HEK293 (cell line): ENCODE measurements around the gene ART5.

ENCODE experiments used
- CTCF ChIA-PET: fragments of 350-600 bp; formaldehyde crosslinking; extraction: SDS; loops from one replicate; lab custom pipeline; 2021; ENCODE audit warnings: antibody characterized with exemption; lab: Yijun Ruan, JAX
- POLR2A ChIA-PET: fragments of 300-600 bp; formaldehyde crosslinking; extraction: SDS; loops from one replicate; lab custom pipeline; 2020; ENCODE audit warnings: antibody characterized with exemption, inconsistent platforms; lab: Yijun Ruan, JAX
- H3K27ac ChIP-seq: fragments of 200-500 bp; sonication (Bioruptor generic); 2 replicates; pipeline ENCODE4 v1.5.1; 2014; ENCODE audit warnings: low read depth, low read length, control low read depth, inconsistent platforms; ENCODE audit errors: extremely low read depth
- H3K36me3 ChIP-seq, 2 experiments: fragments of 200-500 bp in 1 of 2; sonication (Bioruptor generic) in 1 of 2; 1 replicate in 1 of 2; 2 replicates in 1 of 2; pipeline ENCODE4 v1.5.1; 2014 to 2017; ENCODE audit warnings: inconsistent platforms in 2 of 2, low read length in 2 of 2; ENCODE audit not compliant: control insufficient read depth in 2 of 2, insufficient read depth in 1 of 2
- H3K4me1 ChIP-seq: fragments of 200-500 bp; sonication (Bioruptor generic); 2 replicates; pipeline ENCODE4 v1.5.1; 2014; ENCODE audit warnings: mild to moderate bottlenecking, low read length, inconsistent platforms; ENCODE audit not compliant: control insufficient read depth, insufficient read depth
- H3K4me3 ChIP-seq: 2 replicates; pipeline ENCODE4 v1.5.1; 2011; ENCODE audit warnings: low read depth, mild to moderate bottlenecking, control low read depth, low read length, moderate library complexity
- H3K9me3 ChIP-seq: fragments of 200-500 bp; sonication (Bioruptor generic); 2 replicates; pipeline ENCODE4 v1.5.1; 2014; ENCODE audit warnings: low read depth, low read length, inconsistent platforms; ENCODE audit not compliant: control insufficient read depth, insufficient read depth
- BCL6B ChIP-seq: fragments of 450-650 bp; formaldehyde crosslinking; IDR thresholded peaks from 2 replicates; pipeline ENCODE4 v1.5.1; 2017; ENCODE audit warnings: missing biosample characterization, missing genetic modification characterization
- HOXC10 ChIP-seq: sonication (generic); formaldehyde crosslinking; IDR thresholded peaks from 2 replicates; pipeline ENCODE4 v1.8.1; 2023; ENCODE audit warnings: mild to moderate bottlenecking, missing genetic modification reagents
- KLF1 ChIP-seq: fragments of 450-650 bp; formaldehyde crosslinking; IDR thresholded peaks from 2 replicates; pipeline ENCODE4 v1.5.1; 2016; ENCODE audit warnings: missing biosample characterization, missing genetic modification characterization
- OSR2 ChIP-seq: fragments of 450-650 bp; formaldehyde crosslinking; IDR thresholded peaks from 2 replicates; pipeline ENCODE4 v1.5.1; 2016; ENCODE audit warnings: missing biosample characterization, missing genetic modification characterization
- PRDM4 ChIP-seq: fragments of 450-650 bp; formaldehyde crosslinking; IDR thresholded peaks from 2 replicates; pipeline ENCODE4 v1.5.1; 2017; ENCODE audit warnings: missing biosample characterization, missing genetic modification characterization
- REPIN1 ChIP-seq: fragments of 450-650 bp; formaldehyde crosslinking; IDR thresholded peaks from 2 replicates; pipeline ENCODE4 v1.5.1; 2017; ENCODE audit warnings: missing biosample characterization, missing genetic modification characterization, low read depth
- ZNF138 ChIP-seq: fragments of 450-650 bp; formaldehyde crosslinking; IDR thresholded peaks from 2 replicates; pipeline ENCODE4 v1.5.1; 2016; ENCODE audit warnings: missing biosample characterization, missing genetic modification characterization, borderline replicate concordance
- ZNF19 ChIP-seq: fragments of 450-650 bp; formaldehyde crosslinking; IDR thresholded peaks from 2 replicates; pipeline ENCODE4; 2016; ENCODE audit warnings: missing biosample characterization, missing genetic modification characterization, low read depth
- ZNF221 ChIP-seq: fragments of 450-650 bp; formaldehyde crosslinking; IDR thresholded peaks from 2 replicates; pipeline ENCODE4 v1.5.1; 2017; ENCODE audit warnings: missing biosample characterization, missing genetic modification characterization, borderline replicate concordance
- ZNF280C ChIP-seq: fragments of 450-650 bp; formaldehyde crosslinking; IDR thresholded peaks from 2 replicates; pipeline ENCODE4 v1.5.1; 2016; ENCODE audit warnings: missing biosample characterization, missing genetic modification characterization
- ZNF302 ChIP-seq: fragments of 450-650 bp; formaldehyde crosslinking; IDR thresholded peaks from 2 replicates; pipeline ENCODE4 v1.5.1; 2016; ENCODE audit warnings: missing biosample characterization, missing genetic modification characterization, low read depth
- ZNF324 ChIP-seq: fragments of 450-650 bp; formaldehyde crosslinking; IDR thresholded peaks from 2 replicates; pipeline ENCODE4 v1.5.1; 2016; ENCODE audit warnings: missing biosample characterization, missing genetic modification characterization
- ZNF514 ChIP-seq: fragments of 450-650 bp; formaldehyde crosslinking; IDR thresholded peaks from 2 replicates; pipeline ENCODE4 v1.5.1; 2016; ENCODE audit warnings: missing biosample characterization, missing genetic modification characterization
- ZNF529 ChIP-seq: fragments of 450-650 bp; formaldehyde crosslinking; IDR thresholded peaks from 2 replicates; pipeline ENCODE4 v1.5.1; 2017; ENCODE audit warnings: missing genetic modification characterization, missing biosample characterization; ENCODE audit not compliant: insufficient replicate concordance
- ZNF549 ChIP-seq: fragments of 450-650 bp; IDR thresholded peaks from 2 replicates; pipeline ENCODE4 v1.5.1; 2018; ENCODE audit warnings: missing biosample characterization, missing genetic modification characterization, mild to moderate bottlenecking, inconsistent platforms, moderate library complexity
- ZNF610 ChIP-seq: fragments of 450-650 bp; formaldehyde crosslinking; IDR thresholded peaks from 2 replicates; pipeline ENCODE4 v1.5.1; 2016; ENCODE audit warnings: missing biosample characterization, missing genetic modification characterization, borderline replicate concordance
- ZNF791 ChIP-seq: fragments of 450-650 bp; formaldehyde crosslinking; IDR thresholded peaks from 2 replicates; pipeline ENCODE4 v1.5.1; 2016; ENCODE audit warnings: missing biosample characterization, missing genetic modification characterization
- ZNF830 ChIP-seq: fragments of 450-650 bp; IDR thresholded peaks from 2 replicates; pipeline ENCODE4 v1.5.0; 2018; ENCODE audit warnings: missing biosample characterization, missing genetic modification characterization, low read depth, mild to moderate bottlenecking, moderate library complexity
- ZSCAN16 ChIP-seq: fragments of 450-650 bp; formaldehyde crosslinking; IDR thresholded peaks from 2 replicates; pipeline ENCODE4 v1.5.1; 2016; ENCODE audit warnings: missing biosample characterization, missing genetic modification characterization
- ZSCAN23 ChIP-seq: fragments of 450-650 bp; formaldehyde crosslinking; IDR thresholded peaks from 2 replicates; pipeline ENCODE4 v1.5.1; 2016; ENCODE audit warnings: missing biosample characterization, missing genetic modification characterization
- TF ChIP-seq, protein P1 (sequence below): fragments of 450-650 bp; formaldehyde crosslinking; conservative IDR thresholded peaks from 2 replicates; pipeline ENCODE4 v1.5.1; 2016; ENCODE audit warnings: low read depth, missing biosample characterization, missing genetic modification characterization

ART5 gene

DNA sequence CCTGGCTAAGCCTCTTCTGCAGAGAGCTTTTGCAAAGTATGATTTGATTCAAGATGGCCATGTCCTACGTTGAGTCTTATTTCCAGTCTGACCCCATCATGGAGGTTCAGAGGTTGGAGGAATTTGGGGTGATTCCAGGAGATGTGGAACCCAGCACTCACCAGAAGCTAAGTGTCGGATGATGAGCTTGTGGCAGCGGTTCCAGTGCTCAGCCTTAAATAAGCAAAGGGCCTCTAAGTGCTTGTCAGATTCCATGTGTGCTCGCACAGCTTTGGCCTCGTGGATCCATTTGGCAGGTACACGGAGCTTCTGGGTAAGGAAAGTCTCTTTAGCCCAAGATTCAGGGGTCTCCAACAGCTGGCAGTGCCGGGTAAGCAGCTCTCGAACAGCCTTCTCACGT, 41.2 kb upstream of the ART5 start:
- no peak overlapping the region for H3K27ac ChIP-seq
- H3K9me3 ChIP-seq: no peaks in the 10 kb centered on the region
- ChIA-PET POLR2A (no interaction called here), CTCF (interaction anchor here (1.5 kb wide), 1 partner anchor 127 kb away, joined by 4 read pairs; no protein-coding TSS in a partner anchor)
- H3K4me3 ChIP-seq: no peak overlapping the region
- H3K36me3 ChIP-seq: peaks cover 14 to 97% of the 10 kb centered on the region in 2 experiments
- TF ChIP-seq KLF1 (tag by site-specific recombination): no peak
- TF ChIP-seq OSR2 (tag by site-specific recombination): no peak
- no peak for TF ChIP-seq ZNF221 (tag by site-specific recombination)
- TF ChIP-seq ZNF324 (tag by site-specific recombination): no peak
- no peak for TF ChIP-seq ZNF529 (tag by site-specific recombination)
- TF ChIP-seq, protein P1, sequence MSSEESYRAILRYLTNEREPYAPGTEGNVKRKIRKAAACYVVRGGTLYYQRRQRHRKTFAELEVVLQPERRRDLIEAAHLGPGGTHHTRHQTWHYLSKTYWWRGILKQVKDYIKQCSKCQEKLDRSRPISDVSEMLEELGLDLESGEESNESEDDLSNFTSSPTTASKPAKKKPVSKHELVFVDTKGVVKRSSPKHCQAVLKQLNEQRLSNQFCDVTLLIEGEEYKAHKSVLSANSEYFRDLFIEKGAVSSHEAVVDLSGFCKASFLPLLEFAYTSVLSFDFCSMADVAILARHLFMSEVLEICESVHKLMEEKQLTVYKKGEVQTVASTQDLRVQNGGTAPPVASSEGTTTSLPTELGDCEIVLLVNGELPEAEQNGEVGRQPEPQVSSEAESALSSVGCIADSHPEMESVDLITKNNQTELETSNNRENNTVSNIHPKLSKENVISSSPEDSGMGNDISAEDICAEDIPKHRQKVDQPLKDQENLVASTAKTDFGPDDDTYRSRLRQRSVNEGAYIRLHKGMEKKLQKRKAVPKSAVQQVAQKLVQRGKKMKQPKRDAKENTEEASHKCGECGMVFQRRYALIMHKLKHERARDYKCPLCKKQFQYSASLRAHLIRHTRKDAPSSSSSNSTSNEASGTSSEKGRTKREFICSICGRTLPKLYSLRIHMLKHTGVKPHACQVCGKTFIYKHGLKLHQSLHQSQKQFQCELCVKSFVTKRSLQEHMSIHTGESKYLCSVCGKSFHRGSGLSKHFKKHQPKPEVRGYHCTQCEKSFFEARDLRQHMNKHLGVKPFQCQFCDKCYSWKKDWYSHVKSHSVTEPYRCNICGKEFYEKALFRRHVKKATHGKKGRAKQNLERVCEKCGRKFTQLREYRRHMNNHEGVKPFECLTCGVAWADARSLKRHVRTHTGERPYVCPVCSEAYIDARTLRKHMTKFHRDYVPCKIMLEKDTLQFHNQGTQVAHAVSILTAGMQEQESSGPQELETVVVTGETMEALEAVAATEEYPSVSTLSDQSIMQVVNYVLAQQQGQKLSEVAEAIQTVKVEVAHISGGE (tag by site-specific recombination): no peak
- no peak for TF ChIP-seq ZNF280C
- no peak for TF ChIP-seq ZNF302 (tag by site-specific recombination)
- no peak for TF ChIP-seq ZNF19 (tag by site-specific recombination)
- TF ChIP-seq ZSCAN16 (tag by site-specific recombination): no peak
- TF ChIP-seq BCL6B (tag by site-specific recombination): no peak
- no peaks in the 10 kb centered on the region for H3K4me1 ChIP-seq

- ChIA-PET POLR2A (no interaction called here), CTCF (no interaction called here)
- no peaks in the 10 kb centered on the region for H3K4me1 ChIP-seq
- H3K27ac ChIP-seq: no peak overlapping the region
- no peak for TF ChIP-seq ZNF610
- no peak for TF ChIP-seq REPIN1 (tag by site-specific recombination)
- no peak for TF ChIP-seq ZNF514 (tag by site-specific recombination)
- no peak for TF ChIP-seq HOXC10 (CRISPR knock-in tag)
- no peak for TF ChIP-seq ZNF830
- H3K4me3 ChIP-seq: no peak overlapping the region
- no peaks in the 10 kb centered on the region for H3K9me3 ChIP-seq
- H3K36me3 ChIP-seq: peaks cover 6 to 97% of the 10 kb centered on the region in 2 experiments
Observed at GRCh38 chr11:3679077-3679476, 37.3 kb upstream of the ART5 start.

- no peak overlapping the region for H3K4me3 ChIP-seq
- H3K36me3 ChIP-seq: peaks cover 13 to 99% of the 10 kb centered on the region in 2 experiments
- H3K4me1 ChIP-seq: no peaks in the 10 kb centered on the region
- H3K9me3 ChIP-seq: no peaks in the 10 kb centered on the region
- H3K27ac ChIP-seq: no peak overlapping the region
- POLR2A ChIA-PET: no interaction called here
- CTCF ChIA-PET: no interaction called here
- no peak for TF ChIP-seq PRDM4
- no peak for TF ChIP-seq ZSCAN23
- TF ChIP-seq ZNF791 (tag by site-specific recombination): no peak
- no peak for TF ChIP-seq ZNF138 (tag by site-specific recombination)
- TF ChIP-seq ZNF549 (tag by site-specific recombination): no peak
Observed at GRCh38 chr11:3675971-3676370, 34.2 kb upstream of the ART5 start.
